GM23338 (cell line): ENCODE results near the gene S100PBP.

Experiments
- CREB1 ChIP-seq: fragments of 250-450 bp; sonication (Bioruptor Pico); IDR thresholded peaks from 2 replicates; pipeline ENCODE4 v1.5.0; 2020; ENCODE audit warnings: low read depth, mild to moderate bottlenecking, moderate library complexity
- CTCF ChIP-seq, 2 experiments: fragments of 200-600 bp in 1 of 2; sonication (generic) in 1 of 2; conservative IDR thresholded peaks; 2 replicates each; pipeline versions ENCODE4 v1.5.1 to v1.6.1; 2016 to 2017; ENCODE audit warnings: antibody characterized with exemption in 2 of 2, low read depth in 2 of 2, mild to moderate bottlenecking in 2 of 2, moderate library complexity in 1 of 2
- EZH2 ChIP-seq: fragments of 200-600 bp; sonication (generic); IDR thresholded peaks from one replicate; pipeline ENCODE4 v1.8.0; 2017; ENCODE audit warnings: antibody characterized with exemption, mild to moderate bottlenecking, low read depth; ENCODE audit not compliant: unreplicated experiment
- EZH2phosphoT487 ChIP-seq: fragments of 200-600 bp; sonication (generic); IDR thresholded peaks from one replicate; pipeline ENCODE4 v1.8.1; 2018; ENCODE audit warnings: antibody characterized with exemption; ENCODE audit not compliant: unreplicated experiment
- JUNB ChIP-seq: IDR thresholded peaks from one replicate; pipeline ENCODE4 v1.6.1; 2016; ENCODE audit warnings: antibody characterized with exemption; ENCODE audit not compliant: unreplicated experiment
- NANOG ChIP-seq: IDR thresholded peaks from 2 replicates; pipeline ENCODE4 v1.6.1; 2016; ENCODE audit warnings: antibody characterized with exemption, borderline replicate concordance
- POLR2AphosphoS5 ChIP-seq: IDR thresholded peaks from 2 replicates; pipeline ENCODE4 v1.6.1; 2016; ENCODE audit warnings: antibody characterized with exemption, low read depth
- REST ChIP-seq: IDR thresholded peaks from one replicate; pipeline ENCODE4 v1.6.1; 2018; ENCODE audit warnings: antibody characterized with exemption; ENCODE audit not compliant: unreplicated experiment
- STAT1 ChIP-seq: IDR thresholded peaks from one replicate; pipeline ENCODE4 v1.6.1; 2016; ENCODE audit warnings: antibody characterized with exemption; ENCODE audit not compliant: unreplicated experiment
- ZNF331 ChIP-seq: fragments of 250-450 bp; sonication (Bioruptor Pico); IDR thresholded peaks from 2 replicates; pipeline ENCODE4 v1.5.0; 2020; ENCODE audit warnings: low read depth, mild to moderate bottlenecking, moderate library complexity
- ZNF462 ChIP-seq: fragments of 250-450 bp; sonication (Bioruptor Pico); IDR thresholded peaks from 2 replicates; pipeline ENCODE4 v1.5.0; 2020; ENCODE audit warnings: mild to moderate bottlenecking, moderate library complexity
- TF ChIP-seq, protein P1 (sequence below): IDR thresholded peaks from 2 replicates; pipeline ENCODE4 v1.6.1; 2016; ENCODE audit warnings: antibody characterized with exemption

GRCh38 chr1:32797456-32797855 is 20.0 kb upstream of the S100PBP start:
- TF ChIP-seq CTCF (conservative IDR thresholded peaks at IDR 0.05; ENCODE audit: low read depth in 2 of 2): no peak
- no peak for TF ChIP-seq POLR2AphosphoS5
- TF ChIP-seq EZH2phosphoT487: peak; percentile 4
- no peak for TF ChIP-seq EZH2
- TF ChIP-seq ZNF331: no peak
- no peak for TF ChIP-seq CREB1 (CRISPR knock-in tag)
- no peak for TF ChIP-seq REST
- TF ChIP-seq JUNB: no peak
- TF ChIP-seq STAT1: no peak
- TF ChIP-seq ZNF462 (CRISPR knock-in tag): no peak
- no peak for TF ChIP-seq NANOG
- TF ChIP-seq, protein P1, sequence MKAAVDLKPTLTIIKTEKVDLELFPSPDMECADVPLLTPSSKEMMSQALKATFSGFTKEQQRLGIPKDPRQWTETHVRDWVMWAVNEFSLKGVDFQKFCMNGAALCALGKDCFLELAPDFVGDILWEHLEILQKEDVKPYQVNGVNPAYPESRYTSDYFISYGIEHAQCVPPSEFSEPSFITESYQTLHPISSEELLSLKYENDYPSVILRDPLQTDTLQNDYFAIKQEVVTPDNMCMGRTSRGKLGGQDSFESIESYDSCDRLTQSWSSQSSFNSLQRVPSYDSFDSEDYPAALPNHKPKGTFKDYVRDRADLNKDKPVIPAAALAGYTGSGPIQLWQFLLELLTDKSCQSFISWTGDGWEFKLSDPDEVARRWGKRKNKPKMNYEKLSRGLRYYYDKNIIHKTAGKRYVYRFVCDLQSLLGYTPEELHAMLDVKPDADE: no peak
